ENCODE results near the gene FADS1.

DNA sequence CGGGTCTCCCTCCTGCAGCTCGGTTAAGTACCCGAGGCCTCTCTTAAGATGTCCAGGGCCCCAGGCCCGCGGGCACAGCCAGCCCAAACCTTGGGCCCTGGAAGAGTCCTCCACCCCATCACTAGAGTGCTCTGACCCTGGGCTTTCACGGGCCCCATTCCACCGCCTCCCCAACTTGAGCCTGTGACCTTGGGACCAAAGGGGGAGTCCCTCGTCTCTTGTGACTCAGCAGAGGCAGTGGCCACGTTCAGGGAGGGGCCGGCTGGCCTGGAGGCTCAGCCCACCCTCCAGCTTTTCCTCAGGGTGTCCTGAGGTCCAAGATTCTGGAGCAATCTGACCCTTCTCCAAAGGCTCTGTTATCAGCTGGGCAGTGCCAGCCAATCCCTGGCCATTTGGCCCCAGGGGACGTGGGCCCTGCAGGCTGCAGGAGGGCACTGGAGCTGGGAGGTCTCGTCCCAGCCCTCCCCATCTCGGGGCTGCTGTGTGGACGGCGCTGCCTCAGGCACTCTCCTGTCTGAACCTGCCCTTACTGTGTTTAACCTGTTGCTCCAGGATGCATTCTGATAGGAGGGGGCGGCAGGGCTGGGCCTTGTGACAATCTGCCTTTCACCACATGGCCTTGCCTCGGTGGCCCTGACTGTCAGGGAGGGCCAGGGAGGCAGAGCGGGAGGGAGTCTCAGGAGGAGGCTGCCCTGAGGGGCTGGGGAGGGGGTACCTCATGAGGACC lies 49.6 kb upstream of the FADS1 start:
- TF ChIP-seq, protein P1, sequence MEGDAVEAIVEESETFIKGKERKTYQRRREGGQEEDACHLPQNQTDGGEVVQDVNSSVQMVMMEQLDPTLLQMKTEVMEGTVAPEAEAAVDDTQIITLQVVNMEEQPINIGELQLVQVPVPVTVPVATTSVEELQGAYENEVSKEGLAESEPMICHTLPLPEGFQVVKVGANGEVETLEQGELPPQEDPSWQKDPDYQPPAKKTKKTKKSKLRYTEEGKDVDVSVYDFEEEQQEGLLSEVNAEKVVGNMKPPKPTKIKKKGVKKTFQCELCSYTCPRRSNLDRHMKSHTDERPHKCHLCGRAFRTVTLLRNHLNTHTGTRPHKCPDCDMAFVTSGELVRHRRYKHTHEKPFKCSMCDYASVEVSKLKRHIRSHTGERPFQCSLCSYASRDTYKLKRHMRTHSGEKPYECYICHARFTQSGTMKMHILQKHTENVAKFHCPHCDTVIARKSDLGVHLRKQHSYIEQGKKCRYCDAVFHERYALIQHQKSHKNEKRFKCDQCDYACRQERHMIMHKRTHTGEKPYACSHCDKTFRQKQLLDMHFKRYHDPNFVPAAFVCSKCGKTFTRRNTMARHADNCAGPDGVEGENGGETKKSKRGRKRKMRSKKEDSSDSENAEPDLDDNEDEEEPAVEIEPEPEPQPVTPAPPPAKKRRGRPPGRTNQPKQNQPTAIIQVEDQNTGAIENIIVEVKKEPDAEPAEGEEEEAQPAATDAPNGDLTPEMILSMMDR (IDR thresholded peaks at IDR 0.05; ENCODE audit: low read depth, low read length, poor library complexity, severe bottlenecking), result no peak
- TF ChIP-seq EZH2phosphoT487 (IDR thresholded peaks at IDR 0.05; ENCODE audit: borderline replicate concordance, low read length), result no peak
